H1 (cell line): ENCODE measurements around the gene RUFY3. TPM values are rescaled to one million over a fixed set of nuclear protein-coding genes. Genes with fewer than 3 reads are reported as not detected.

Experiments used
- CTCF ChIA-PET: fragments of 300-600 bp; sonication (Branson Sonifier 250); formaldehyde crosslinking; loops from one replicate; lab custom pipeline; 2021; ENCODE audit not compliant: partially characterized antibody; lab: Charles Lee
- POLR2A ChIA-PET: fragments of 300-600 bp; sonication (Branson Sonifier 250); formaldehyde crosslinking; loops from one replicate; lab custom pipeline; 2021; ENCODE audit warnings: inconsistent platforms; ENCODE audit not compliant: partially characterized antibody; lab: Charles Lee
- DNase-seq, 2 experiments: peaks; one replicate each; pipeline versions ENCODE4 v3.0.0 to v3.0.0-alpha.2; 2010 to 2022; ENCODE audit warnings: low spot score in 2 of 2, low read depth in 1 of 2, mixed read lengths in 1 of 2
- FAIRE-seq: peaks from 2 replicates; lab custom pipeline; 2011; peaks lifted over from hg19 to GRCh38; lab: Jason Lieb, UNC
- H2AFZ ChIP-seq: 2 replicates; pipeline ENCODE4 v1.8.1; 2012; ENCODE audit warnings: low read length, inconsistent platforms
- H2AK5ac ChIP-seq: 2 replicates; pipeline ENCODE4 v1.6.1; 2013; ENCODE audit warnings: low read depth, low read length
- H2BK120ac ChIP-seq: replicated peaks from 2 replicates; pipeline ENCODE3; 2013; ENCODE audit warnings: low read depth, low read length, inconsistent platforms
- H2BK12ac ChIP-seq: 2 replicates; pipeline ENCODE4 v1.6.1; 2013; ENCODE audit warnings: low read depth, low read length
- H2BK15ac ChIP-seq: 2 replicates; pipeline ENCODE4 v1.6.1; 2013; ENCODE audit warnings: low read length
- H2BK20ac ChIP-seq: 2 replicates; pipeline ENCODE4 v1.6.1; 2013; ENCODE audit warnings: low read length
- H2BK5ac ChIP-seq: 2 replicates; pipeline ENCODE4 v1.6.1; 2013; ENCODE audit warnings: low read depth, low read length
- H3K14ac ChIP-seq: 2 replicates; pipeline ENCODE4 v1.6.1; 2013; ENCODE audit warnings: inconsistent platforms; ENCODE audit not compliant: insufficient read length
- H3K18ac ChIP-seq: 2 replicates; pipeline ENCODE4 v1.6.1; 2013; ENCODE audit warnings: low read length; ENCODE audit errors: extremely low read depth
- H3K23ac ChIP-seq: 2 replicates; pipeline ENCODE4 v1.6.1; 2013; ENCODE audit warnings: inconsistent platforms; ENCODE audit not compliant: insufficient read length
- H3K23me2 ChIP-seq: 2 replicates; pipeline ENCODE4 v1.6.1; 2013; ENCODE audit warnings: low read depth, low read length
- H3K27ac ChIP-seq: 2 replicates; pipeline ENCODE4 v1.6.1; 2011; ENCODE audit warnings: low read depth, low read length, inconsistent platforms
- H3K27me3 ChIP-seq, 4 experiments: replicated peaks in 1 of 4; 1 replicate in 1 of 4; 2 replicates in 3 of 4; pipeline versions ENCODE4 v1.6.1 to v1.8.1; 2011 to 2013; ENCODE audit warnings: low read length in 3 of 4, mild to moderate bottlenecking in 3 of 4, inconsistent platforms in 2 of 4, mixed read lengths in 2 of 4, moderate library complexity in 1 of 4; ENCODE audit not compliant: control insufficient read depth in 3 of 4, insufficient read depth in 3 of 4; ENCODE audit errors: extremely low read depth in 1 of 4
- H3K36me3 ChIP-seq, 4 experiments: 2 replicates each; pipeline versions ENCODE4 v1.6.1 to v1.8.1; 2011 to 2013; ENCODE audit warnings: mild to moderate bottlenecking in 4 of 4, low read length in 3 of 4, moderate library complexity in 2 of 4, control low read depth in 1 of 4, inconsistent platforms in 1 of 4; ENCODE audit not compliant: insufficient read depth in 4 of 4, control insufficient read depth in 2 of 4
- H3K4ac ChIP-seq: replicated peaks from 2 replicates; pipeline ENCODE3; 2013; ENCODE audit warnings: low read length, low read depth, mixed read lengths, inconsistent platforms; ENCODE audit not compliant: insufficient read length
- H3K4me1 ChIP-seq, 4 experiments: replicated peaks in 1 of 4; 1 replicate in 1 of 4; 2 replicates in 3 of 4; pipeline versions ENCODE4 v1.6.1 to v1.8.1; 2011 to 2013; ENCODE audit warnings: low read length in 3 of 4, inconsistent platforms in 2 of 4, mixed read lengths in 1 of 4; ENCODE audit not compliant: insufficient read depth in 4 of 4, control insufficient read depth in 3 of 4
- H3K4me2 ChIP-seq, 2 experiments: 2 replicates each; pipeline versions ENCODE4 v1.6.1 to v1.8.1; 2011 to 2013; ENCODE audit warnings: low read depth in 2 of 2, low read length in 2 of 2, control low read depth in 1 of 2, inconsistent platforms in 1 of 2, mild to moderate bottlenecking in 1 of 2; ENCODE audit not compliant: insufficient read depth in 1 of 2
- H3K4me3 ChIP-seq, 4 experiments: fragments of 200-600, 300-600 bp in 1 of 4; sonication (generic), shearing (Covaris generic), sonication (Bioruptor Twin) in 1 of 4; 2 replicates each; pipeline versions ENCODE4 v1.5.1 to v1.8.1; 2011 to 2016; ENCODE audit warnings: low read length in 4 of 4, low read depth in 3 of 4, control low read depth in 2 of 4, inconsistent platforms in 2 of 4, mild to moderate bottlenecking in 2 of 4, mixed read lengths in 1 of 4, moderate library complexity in 1 of 4; ENCODE audit not compliant: insufficient read depth in 2 of 4; ENCODE audit errors: extremely low read depth in 1 of 4
- H3K56ac ChIP-seq: replicated peaks from 2 replicates; pipeline ENCODE3; 2013; ENCODE audit warnings: low read depth, mild to moderate bottlenecking, mixed read lengths, low read length, inconsistent platforms; ENCODE audit not compliant: insufficient read length
- H3K79me1 ChIP-seq: 2 replicates; pipeline ENCODE4 v1.6.1; 2013; ENCODE audit warnings: low read depth, low read length, control low read depth
- H3K79me2 ChIP-seq, 2 experiments: 2 replicates each; pipeline versions ENCODE4 v1.6.1 to v1.8.1; 2012 to 2013; ENCODE audit warnings: low read length in 2 of 2, mild to moderate bottlenecking in 2 of 2, inconsistent platforms in 1 of 2; ENCODE audit not compliant: insufficient read depth in 2 of 2, control insufficient read depth in 1 of 2
- H3K9ac ChIP-seq, 4 experiments: replicated peaks in 1 of 4; 1 replicate in 1 of 4; 2 replicates in 3 of 4; pipeline versions ENCODE4 v1.6.1 to v1.8.1; 2011 to 2013; ENCODE audit warnings: low read depth in 3 of 4, low read length in 3 of 4, control low read depth in 2 of 4, mild to moderate bottlenecking in 2 of 4, moderate library complexity in 2 of 4, inconsistent platforms in 1 of 4; ENCODE audit errors: extremely low read depth in 1 of 4
- H3K9me3 ChIP-seq, 2 experiments: 2 replicates each; pipeline versions ENCODE4 v1.6.1 to v1.8.1; 2012 to 2013; ENCODE audit warnings: mild to moderate bottlenecking in 2 of 2, moderate library complexity in 2 of 2, control low read depth in 1 of 2, inconsistent platforms in 1 of 2, low read depth in 1 of 2, low read length in 1 of 2, mixed read lengths in 1 of 2; ENCODE audit not compliant: insufficient read depth in 2 of 2
- H4K20me1 ChIP-seq, 2 experiments: replicated peaks in 1 of 2; 2 replicates each; pipeline versions ENCODE3 to v1.8.1; 2011 to 2013; ENCODE audit warnings: inconsistent platforms in 2 of 2, low read length in 2 of 2, mild to moderate bottlenecking in 1 of 2; ENCODE audit not compliant: insufficient read depth in 2 of 2, control insufficient read depth in 1 of 2
- H4K5ac ChIP-seq: 2 replicates; pipeline ENCODE4 v1.6.1; 2013; ENCODE audit warnings: low read length, low read depth, mixed read lengths, inconsistent platforms; ENCODE audit not compliant: insufficient read length
- H4K8ac ChIP-seq: 2 replicates; pipeline ENCODE4 v1.8.0; 2013; ENCODE audit warnings: mild to moderate bottlenecking, moderate library complexity, low read length, inconsistent platforms; ENCODE audit not compliant: insufficient read depth; ENCODE audit errors: extremely low read depth
- H4K91ac ChIP-seq: replicated peaks from 2 replicates; pipeline ENCODE3; 2013; ENCODE audit warnings: low read length, mixed read lengths, inconsistent platforms; ENCODE audit not compliant: insufficient read length
- WGBS, 2 experiments: shearing (Covaris generic) in 1 of 2; methylation state at CpG; one replicate each; pipeline versions ENCODE4 v1.1.6 to v1.1.7; 2013 to 2015; ENCODE audit warnings: low lambda C conversion rate in 2 of 2, mixed read lengths in 2 of 2, inconsistent platforms in 1 of 2, low coverage in 1 of 2, missing lambda C conversion rate in 1 of 2; ENCODE audit not compliant: insufficient replicate concordance in 2 of 2, insufficient coverage in 1 of 2, insufficient read length in 1 of 2; ENCODE audit errors: extremely low coverage in 1 of 2, missing lambda C conversion rate in 1 of 2; 5-methylcytosine and 5-hydroxymethylcytosine counted together
- polyA plus RNA-seq, 7 experiments: library from polyadenylated mRNA; depleted of rRNA in 3 of 7; stranded (reverse) in 5 of 7; unstranded in 2 of 7; fragments of >200 nt in 5 of 7; fragments of 200-250 nt in 2 of 7; gene quantifications; 1 replicate in 5 of 7; 2 replicates in 1 of 7; 4 replicates in 1 of 7; pipeline versions ENCODE4 v1.2.1 to v1.2.3, GENCODE V29; 2011 to 2013; ENCODE audit warnings: missing spikeins in 2 of 7, mixed read lengths in 2 of 7
- total RNA-seq: library from RNA; stranded (reverse); fragmentation: NEBNext Ultra II Directional; extraction: Animal tissue kit (Norgen Biotek cat#: 25700); gene quantifications from 2 replicates; pipeline ENCODE4 v1.2.1, GENCODE V29; 2021

Gene RUFY3
- total and polyA plus RNA-seq, 2 of the 8 experiments (the other 6 are each of a cell fraction or from before 2014, with no cell fraction given): 7.8 to 33.1 TPM

- DNase-seq (no peak), FAIRE-seq (no peak)
- Histone ChIP-seq H3K27me3 (no peaks in the 10 kb centered on the region), H3K56ac (no peak overlapping the region), H3K4me1 (peaks cover 0 to 9% (median 5%) of the 10 kb centered on the region in 4 experiments; a peak in 4 of 7 replicates), H3K9ac (no peak overlapping the region), H3K4me2 (no peak overlapping the region), H4K8ac (no peak overlapping the region), H3K27ac (no peak overlapping the region), H3K23ac (no peak overlapping the region), H2AK5ac (no peak overlapping the region), H4K5ac (no peak overlapping the region), H2BK12ac (no peak overlapping the region), H2BK120ac (no peak overlapping the region), H3K4me3 (no peak overlapping the region), H3K9me3 (no peaks in the 10 kb centered on the region), H2BK20ac (no peak overlapping the region), H3K14ac (no peak overlapping the region), H3K18ac (no peak overlapping the region), H2AFZ (no peak overlapping the region), H3K23me2 (no peaks in the 10 kb centered on the region), H3K4ac (no peak overlapping the region), H3K79me2 (peaks cover 0 to 42% of the 10 kb centered on the region in 2 experiments; a peak in 2 of 4 replicates), H4K91ac (no peak overlapping the region), H2BK5ac (no peak overlapping the region), H4K20me1 (peaks cover 0 to 2% of the 10 kb centered on the region in 2 experiments), H2BK15ac (no peak overlapping the region), H3K79me1 (no peaks in the 10 kb centered on the region; the same call in 1 of the 2 replicates), H3K36me3 (no peaks in the 10 kb centered on the region)
- ChIA-PET CTCF (interaction anchor here (0.6 to 1.5 kb wide), 5 partner anchors 11 to 62 kb away, joined by 3 to 7 read pairs (median 4); no protein-coding TSS in a partner anchor), POLR2A (interaction anchor here (1.0 to 1.4 kb wide), 2 partner anchors 9 to 10 kb away, joined by 4 read pairs; no protein-coding TSS in a partner anchor)
- whole genome bisulfite sequencing, 2 experiments: 80% methylated on average over 5 of the region's 5 CpGs; no CpG with 5 or more reads in 1 of the 2 experiments
Measured at GRCh38 chr4:70714079-70714887, 7.5 kb upstream of the RUFY3 start.
